Measurements from ENCODE around the gene TNFSF11.

TNFSF11 gene

GRCh38 chr13:42575938-42576337 is 2.0 kb downstream of the TNFSF11 start:
- WGBS (ENCODE audit: insufficient coverage): 83% methylated on average over 3 of the region's 7 CpGs
- Histone ChIP-seq H3K27me3 (replicated peaks in 2 of 5; ENCODE audit: control insufficient read depth in 4 of 5, insufficient read depth in 5 of 5, low read length in 4 of 5) (peaks cover 0 to 53% (median 21%) of the 10 kb centered on the region in 5 experiments), H3K4me3 (ENCODE audit: control insufficient read depth in 1 of 7, extremely low read depth in 1 of 7, insufficient read depth in 4 of 7, low read depth in 2 of 7, low read length in 6 of 7) (no peak overlapping the region), H3K27ac (ENCODE audit: insufficient read depth in 1 of 2, low read depth in 1 of 2, low read length in 2 of 2, poor library complexity in 1 of 2, severe bottlenecking in 2 of 2) (no peak overlapping the region), H3K9me3 (ENCODE audit: control extremely low read depth in 1 of 5, control insufficient read depth in 4 of 5, insufficient read depth in 2 of 5, low read depth in 1 of 5, low read length in 4 of 5) (peaks cover 0 to 15% (median 4%) of the 10 kb centered on the region in 5 experiments), H3K36me3 (ENCODE audit: control insufficient read depth in 4 of 4, insufficient read depth in 4 of 4, low read length in 3 of 4) (no peaks in the 10 kb centered on the region), H3K4me1 (ENCODE audit: control extremely low read depth in 1 of 4, control insufficient read depth in 4 of 4, insufficient read depth in 4 of 4, low read length in 3 of 4) (peaks cover 0 to 18% (median 14%) of the 10 kb centered on the region in 4 experiments)
- ChIA-PET CTCF (no interaction called here), POLR2A (no interaction called here)
- no peak for DNase-seq

- WGBS (ENCODE audit: insufficient coverage): 80% methylated on average over 2 of the region's 4 CpGs
- DNase-seq: no peak
- Histone ChIP-seq H3K27ac (ENCODE audit: insufficient read depth in 1 of 2, low read depth in 1 of 2, low read length in 2 of 2, poor library complexity in 1 of 2, severe bottlenecking in 2 of 2) (no peak overlapping the region), H3K36me3 (ENCODE audit: control insufficient read depth in 4 of 4, insufficient read depth in 4 of 4, low read length in 3 of 4) (no peaks in the 10 kb centered on the region), H3K9me3 (ENCODE audit: control extremely low read depth in 1 of 5, control insufficient read depth in 4 of 5, insufficient read depth in 2 of 5, low read depth in 1 of 5, low read length in 4 of 5) (peaks cover 0 to 7% (median 0%) of the 10 kb centered on the region in 5 experiments), H3K4me3 (ENCODE audit: control insufficient read depth in 1 of 7, extremely low read depth in 1 of 7, insufficient read depth in 4 of 7, low read depth in 2 of 7, low read length in 6 of 7) (no peak overlapping the region), H3K27me3 (replicated peaks in 2 of 5; ENCODE audit: control insufficient read depth in 4 of 5, insufficient read depth in 5 of 5, low read length in 4 of 5) (peaks cover 0 to 51% (median 21%) of the 10 kb centered on the region in 5 experiments), H3K4me1 (ENCODE audit: control extremely low read depth in 1 of 4, control insufficient read depth in 4 of 4, insufficient read depth in 4 of 4, low read length in 3 of 4) (peaks cover 0 to 18% (median 14%) of the 10 kb centered on the region in 4 experiments)
- ChIA-PET CTCF (no interaction called here), POLR2A (no interaction called here)
Measured at GRCh38 chr13:42577538-42577937, 3.6 kb downstream of the TNFSF11 start.

GRCh38 chr13:42580644-42581043 is 6.7 kb downstream of the TNFSF11 start:
- no peak for DNase-seq
- no peaks in the 10 kb centered on the region for H3K36me3 ChIP-seq (ENCODE audit: control insufficient read depth in 4 of 4, insufficient read depth in 4 of 4, low read length in 3 of 4)
- ChIA-PET CTCF (no interaction called here), POLR2A (no interaction called here)
- peaks cover 0 to 24% (median 7%) of the 10 kb centered on the region in 5 experiments for H3K27me3 ChIP-seq (replicated peaks in 2 of 5; ENCODE audit: control insufficient read depth in 4 of 5, insufficient read depth in 5 of 5, low read length in 4 of 5)
- H3K9me3 ChIP-seq (ENCODE audit: control extremely low read depth in 1 of 5, control insufficient read depth in 4 of 5, insufficient read depth in 2 of 5, low read depth in 1 of 5, low read length in 4 of 5): no peaks in the 10 kb centered on the region
- 84% methylated on average over 5 of the region's 6 CpGs for whole genome bisulfite sequencing (ENCODE audit: insufficient coverage)
- no peaks in the 10 kb centered on the region for H3K4me1 ChIP-seq (ENCODE audit: control extremely low read depth in 1 of 4, control insufficient read depth in 4 of 4, insufficient read depth in 4 of 4, low read length in 3 of 4)
- no peak overlapping the region for H3K4me3 ChIP-seq (ENCODE audit: control insufficient read depth in 1 of 7, extremely low read depth in 1 of 7, insufficient read depth in 4 of 7, low read depth in 2 of 7, low read length in 6 of 7)
- H3K27ac ChIP-seq (ENCODE audit: insufficient read depth in 1 of 2, low read depth in 1 of 2, low read length in 2 of 2, poor library complexity in 1 of 2, severe bottlenecking in 2 of 2): no peak overlapping the region

GRCh38 chr13:42581427-42581826 is 7.5 kb downstream of the TNFSF11 start:
- 73% methylated on average over 2 of the region's 4 CpGs for WGBS (ENCODE audit: insufficient coverage)
- POLR2A ChIA-PET: no interaction called here
- DNase-seq: no peak
- Histone ChIP-seq H3K36me3 (ENCODE audit: control insufficient read depth in 4 of 4, insufficient read depth in 4 of 4, low read length in 3 of 4) (no peaks in the 10 kb centered on the region), H3K27me3 (replicated peaks in 2 of 5; ENCODE audit: control insufficient read depth in 4 of 5, insufficient read depth in 5 of 5, low read length in 4 of 5) (peaks cover 0 to 17% (median 3%) of the 10 kb centered on the region in 5 experiments), H3K27ac (ENCODE audit: insufficient read depth in 1 of 2, low read depth in 1 of 2, low read length in 2 of 2, poor library complexity in 1 of 2, severe bottlenecking in 2 of 2) (no peak overlapping the region), H3K4me1 (ENCODE audit: control extremely low read depth in 1 of 4, control insufficient read depth in 4 of 4, insufficient read depth in 4 of 4, low read length in 3 of 4) (no peaks in the 10 kb centered on the region), H3K9me3 (ENCODE audit: control extremely low read depth in 1 of 5, control insufficient read depth in 4 of 5, insufficient read depth in 2 of 5, low read depth in 1 of 5, low read length in 4 of 5) (no peaks in the 10 kb centered on the region), H3K4me3 (ENCODE audit: control insufficient read depth in 1 of 7, extremely low read depth in 1 of 7, insufficient read depth in 4 of 7, low read depth in 2 of 7, low read length in 6 of 7) (no peak overlapping the region)
- CTCF ChIA-PET: no interaction called here

GRCh38 chr13:42591602-42592001 is 17.6 kb downstream of the TNFSF11 start:
- H3K36me3 ChIP-seq (ENCODE audit: control insufficient read depth in 4 of 4, insufficient read depth in 4 of 4, low read length in 3 of 4): no peaks in the 10 kb centered on the region
- WGBS (ENCODE audit: insufficient coverage): 97% methylated on average over 3 of the region's 4 CpGs
- CTCF ChIA-PET: no interaction called here
- H3K9me3 ChIP-seq (ENCODE audit: control extremely low read depth in 1 of 5, control insufficient read depth in 4 of 5, insufficient read depth in 2 of 5, low read depth in 1 of 5, low read length in 4 of 5): no peaks in the 10 kb centered on the region
- H3K4me3 ChIP-seq (ENCODE audit: control insufficient read depth in 1 of 7, extremely low read depth in 1 of 7, insufficient read depth in 4 of 7, low read depth in 2 of 7, low read length in 6 of 7): no peak overlapping the region
- no peaks in the 10 kb centered on the region for H3K4me1 ChIP-seq (ENCODE audit: control extremely low read depth in 1 of 4, control insufficient read depth in 4 of 4, insufficient read depth in 4 of 4, low read length in 3 of 4)
- no peak for DNase-seq
- peaks cover 0 to 7% (median 2%) of the 10 kb centered on the region in 5 experiments for H3K27me3 ChIP-seq (replicated peaks in 2 of 5; ENCODE audit: control insufficient read depth in 4 of 5, insufficient read depth in 5 of 5, low read length in 4 of 5)
- POLR2A ChIA-PET: no interaction called here
- no peak overlapping the region for H3K27ac ChIP-seq (ENCODE audit: insufficient read depth in 1 of 2, low read depth in 1 of 2, low read length in 2 of 2, poor library complexity in 1 of 2, severe bottlenecking in 2 of 2)

- 90% methylated on average over 5 of the region's 8 CpGs for WGBS (ENCODE audit: insufficient coverage)
- no peaks in the 10 kb centered on the region for H3K36me3 ChIP-seq (ENCODE audit: control insufficient read depth in 4 of 4, insufficient read depth in 4 of 4, low read length in 3 of 4)
- no peak for DNase-seq
- ChIA-PET CTCF (interaction anchor here (0.7 to 1.6 kb wide), 2 partner anchors 360 to 1211 kb away, joined by 3 to 4 read pairs; no protein-coding TSS in a partner anchor), POLR2A (no interaction called here)
- peaks cover 0 to 7% (median 2%) of the 10 kb centered on the region in 5 experiments for H3K27me3 ChIP-seq (replicated peaks in 2 of 5; ENCODE audit: control insufficient read depth in 4 of 5, insufficient read depth in 5 of 5, low read length in 4 of 5)
- H3K4me3 ChIP-seq (ENCODE audit: control insufficient read depth in 1 of 7, extremely low read depth in 1 of 7, insufficient read depth in 4 of 7, low read depth in 2 of 7, low read length in 6 of 7): no peak overlapping the region
- H3K9me3 ChIP-seq (ENCODE audit: control extremely low read depth in 1 of 5, control insufficient read depth in 4 of 5, insufficient read depth in 2 of 5, low read depth in 1 of 5, low read length in 4 of 5): no peaks in the 10 kb centered on the region
- H3K27ac ChIP-seq (ENCODE audit: insufficient read depth in 1 of 2, low read depth in 1 of 2, low read length in 2 of 2, poor library complexity in 1 of 2, severe bottlenecking in 2 of 2): no peak overlapping the region
- no peaks in the 10 kb centered on the region for H3K4me1 ChIP-seq (ENCODE audit: control extremely low read depth in 1 of 4, control insufficient read depth in 4 of 4, insufficient read depth in 4 of 4, low read length in 3 of 4)
Measured at GRCh38 chr13:42592915-42593900, 19.3 kb downstream of the TNFSF11 start.

Measured in common myeloid progenitor, CD34-positive (primary cell).